Measurements from ENCODE around the gene MFN2.
A peak's percentile ranks its signal among the peaks of the same experiment; 100 is the strongest.
"Not testable (repeated sequence)": the region's sequence is repeated elsewhere in the genome, so short reads cannot be mapped to it uniquely, and the experiment has no call there.

MFN2 gene

GRCh38 chr1:12026586-12026985 is 46.3 kb downstream of the MFN2 start:
- no peak for DNase-seq (ENCODE audit: low spot score)

GRCh38 chr1:12028248-12028647 is 48.0 kb downstream of the MFN2 start:
- no peak for DNase-seq (ENCODE audit: low spot score)

GRCh38 chr1:12028957-12029511 is 48.8 kb downstream of the MFN2 start:
- no peak for DNase-seq (ENCODE audit: low spot score)

GRCh38 chr1:12029720-12030339 is 49.6 kb downstream of the MFN2 start:
- DNase-seq (ENCODE audit: low spot score) = no peak

- no peak for DNase-seq (ENCODE audit: low spot score)
These were observed 51.1 kb downstream of the MFN2 start for GRCh38 chr1:12031039-12031980.

GRCh38 chr1:12032161-12032621 is 51.9 kb downstream of the MFN2 start:
- no peak for DNase-seq (ENCODE audit: low spot score)

GRCh38 chr1:12033441-12033840 is 53.2 kb downstream of the MFN2 start:
- not testable (repeated sequence) for DNase-seq (ENCODE audit: low spot score)

GRCh38 chr1:12034381-12034801 is 54.1 kb downstream of the MFN2 start:
- DNase-seq (ENCODE audit: low spot score) = peak; percentile 66

GRCh38 chr1:12035312-12035711 is 55.1 kb downstream of the MFN2 start:
- DNase-seq (ENCODE audit: low spot score) = no peak

GRCh38 chr1:12037486-12038355 is 57.5 kb downstream of the MFN2 start:
- no peak for DNase-seq (ENCODE audit: low spot score)

GRCh38 chr1:12038356-12039163 is 58.3 kb downstream of the MFN2 start:
- no peak for DNase-seq (ENCODE audit: low spot score)

GRCh38 chr1:12039164-12039525 is 58.9 kb downstream of the MFN2 start:
- DNase-seq (ENCODE audit: low spot score) = no peak

GRCh38 chr1:12039824-12040456 is 59.7 kb downstream of the MFN2 start:
- DNase-seq (ENCODE audit: low spot score) = not testable (repeated sequence)

- no peak for DNase-seq (ENCODE audit: low spot score)
These were observed 60.3 kb downstream of the MFN2 start for GRCh38 chr1:12040457-12041051.

GRCh38 chr1:12044187-12044877 is 64.1 kb downstream of the MFN2 start:
- peak; percentile 44 for DNase-seq (ENCODE audit: low spot score)

- no peak for DNase-seq (ENCODE audit: low spot score)
These were observed 66.5 kb downstream of the MFN2 start for GRCh38 chr1:12046749-12047119.

- DNase-seq (ENCODE audit: low spot score) = no peak
These were observed 67.1 kb downstream of the MFN2 start for GRCh38 chr1:12047120-12047876.

GRCh38 chr1:12048372-12048771 is 68.1 kb downstream of the MFN2 start:
- DNase-seq (ENCODE audit: low spot score) = no peak

GRCh38 chr1:12049616-12050015 is 69.4 kb downstream of the MFN2 start:
- no peak for DNase-seq (ENCODE audit: low spot score)
